Measurements from ENCODE around the gene PCK2. TPM values are rescaled to one million over a fixed set of nuclear protein-coding genes. Genes with fewer than 3 reads are reported as not detected.

Gene PCK2
- total and polyA plus RNA-seq, 2 experiments from 2014 or later = 68.7 to 88.8 TPM

DNA sequence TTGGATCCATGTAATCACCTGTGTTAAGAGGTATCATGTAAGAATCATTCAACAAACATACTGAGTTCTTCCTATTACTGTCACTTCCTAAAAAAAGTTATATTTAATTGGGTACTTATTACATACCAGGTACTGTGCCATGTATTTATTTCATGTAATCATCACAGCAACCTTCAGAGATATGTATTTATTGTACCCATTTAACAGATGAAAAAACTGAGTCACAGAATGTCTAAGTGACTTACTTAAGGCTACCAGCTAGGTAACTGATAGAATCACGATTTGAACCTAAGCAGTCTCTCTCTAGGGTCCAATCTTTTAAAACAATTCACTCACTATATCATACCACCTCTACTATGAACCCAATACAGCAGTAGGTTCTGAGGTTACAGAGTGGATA, 50.3 kb downstream of the PCK2 start:
- TF ChIP-seq EZH2phosphoT487 (IDR thresholded peaks at IDR 0.05; ENCODE audit: low read depth, severe bottlenecking, unreplicated experiment) (no peak), EZH2 (IDR thresholded peaks at IDR 0.05; ENCODE audit: borderline replicate concordance) (no peak)
- TF ChIP-seq, protein P1, sequence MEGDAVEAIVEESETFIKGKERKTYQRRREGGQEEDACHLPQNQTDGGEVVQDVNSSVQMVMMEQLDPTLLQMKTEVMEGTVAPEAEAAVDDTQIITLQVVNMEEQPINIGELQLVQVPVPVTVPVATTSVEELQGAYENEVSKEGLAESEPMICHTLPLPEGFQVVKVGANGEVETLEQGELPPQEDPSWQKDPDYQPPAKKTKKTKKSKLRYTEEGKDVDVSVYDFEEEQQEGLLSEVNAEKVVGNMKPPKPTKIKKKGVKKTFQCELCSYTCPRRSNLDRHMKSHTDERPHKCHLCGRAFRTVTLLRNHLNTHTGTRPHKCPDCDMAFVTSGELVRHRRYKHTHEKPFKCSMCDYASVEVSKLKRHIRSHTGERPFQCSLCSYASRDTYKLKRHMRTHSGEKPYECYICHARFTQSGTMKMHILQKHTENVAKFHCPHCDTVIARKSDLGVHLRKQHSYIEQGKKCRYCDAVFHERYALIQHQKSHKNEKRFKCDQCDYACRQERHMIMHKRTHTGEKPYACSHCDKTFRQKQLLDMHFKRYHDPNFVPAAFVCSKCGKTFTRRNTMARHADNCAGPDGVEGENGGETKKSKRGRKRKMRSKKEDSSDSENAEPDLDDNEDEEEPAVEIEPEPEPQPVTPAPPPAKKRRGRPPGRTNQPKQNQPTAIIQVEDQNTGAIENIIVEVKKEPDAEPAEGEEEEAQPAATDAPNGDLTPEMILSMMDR (IDR thresholded peaks at IDR 0.05; ENCODE audit: poor library complexity) = no peak
- no peak overlapping the region for H3K27ac ChIP-seq

DNA sequence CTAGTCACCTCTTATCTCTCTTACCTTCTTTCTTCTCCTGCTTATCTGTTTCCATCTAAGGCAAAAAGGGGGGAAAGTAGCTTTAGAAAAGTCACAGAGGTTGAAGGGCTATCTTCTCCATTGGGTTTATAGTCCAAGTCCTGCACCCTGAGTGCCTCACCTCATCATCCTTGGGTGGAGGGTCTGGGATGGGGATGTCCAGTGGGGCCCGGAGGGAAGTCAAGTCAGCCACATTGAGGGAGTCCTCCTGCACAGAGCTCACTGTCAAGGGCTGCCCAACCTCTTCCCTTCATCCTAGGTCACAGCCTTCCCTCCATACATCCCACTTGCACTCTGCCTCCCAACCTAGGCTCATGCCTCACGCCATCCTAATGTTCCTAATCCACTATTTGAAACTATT, 51.1 kb downstream of the PCK2 start:
- no peak overlapping the region for H3K4me3 ChIP-seq
- H3K9me3 ChIP-seq (ENCODE audit: low read depth) = no peaks in the 10 kb centered on the region
- peak overlapping the region; percentile 79 for H3K27ac ChIP-seq
- H3K4me1 ChIP-seq (ENCODE audit: insufficient read depth) = peaks cover 15% of the 10 kb centered on the region
- no peaks in the 10 kb centered on the region for H3K27me3 ChIP-seq
- H2AFZ ChIP-seq = no peak overlapping the region
- no peaks in the 10 kb centered on the region for H3K36me3 ChIP-seq (replicated peaks; ENCODE audit: insufficient read depth, low read depth)
- peak overlapping the region; percentile 87 for H3K4me2 ChIP-seq
- peaks cover 6% of the 10 kb centered on the region for H4K20me1 ChIP-seq (ENCODE audit: insufficient read depth, poor library complexity, severe bottlenecking)
- H3K79me2 ChIP-seq = peaks cover 49% of the 10 kb centered on the region
- no peaks in the 10 kb centered on the region for H3K9me2 ChIP-seq (replicated peaks; ENCODE audit: insufficient read depth)
- no peak for DNase-seq (ENCODE audit: low spot score)
- TF ChIP-seq EZH2 (IDR thresholded peaks at IDR 0.05; ENCODE audit: borderline replicate concordance) (no peak), EZH2phosphoT487 (IDR thresholded peaks at IDR 0.05; ENCODE audit: low read depth, severe bottlenecking, unreplicated experiment) (no peak)
- TF ChIP-seq, protein P1 (IDR thresholded peaks at IDR 0.05; ENCODE audit: poor library complexity) = no peak
- 100% methylated on average over 2 of the region's 2 CpGs for WGBS (ENCODE audit: low lambda C conversion rate, missing lambda C conversion rate)

More for the DNA sequence above, 50.3 kb downstream of the PCK2 start:
- H3K27me3 ChIP-seq = no peaks in the 10 kb centered on the region
- no peak overlapping the region for H3K4me2 ChIP-seq
- H3K36me3 ChIP-seq (replicated peaks; ENCODE audit: insufficient read depth, low read depth) = no peaks in the 10 kb centered on the region
- peaks cover 15% of the 10 kb centered on the region for H3K4me1 ChIP-seq (ENCODE audit: insufficient read depth)
- no peaks in the 10 kb centered on the region for H3K9me2 ChIP-seq (replicated peaks; ENCODE audit: insufficient read depth)
- H3K79me2 ChIP-seq = peaks cover 49% of the 10 kb centered on the region
- peaks cover 8% of the 10 kb centered on the region for H4K20me1 ChIP-seq (ENCODE audit: insufficient read depth, poor library complexity, severe bottlenecking)
- no peak for DNase-seq (ENCODE audit: low spot score)
- no peaks in the 10 kb centered on the region for H3K9me3 ChIP-seq (ENCODE audit: low read depth)
- no peak overlapping the region for H3K4me3 ChIP-seq
- no peak overlapping the region for H2AFZ ChIP-seq
- 78% methylated on average over 1 of the region's 1 CpG for WGBS (ENCODE audit: low lambda C conversion rate, missing lambda C conversion rate)

- H4K20me1 ChIP-seq (ENCODE audit: insufficient read depth, poor library complexity, severe bottlenecking) = peaks cover 6% of the 10 kb centered on the region
- no peaks in the 10 kb centered on the region for H3K27me3 ChIP-seq
- H3K27ac ChIP-seq = peak overlapping the region; percentile 79
- no peaks in the 10 kb centered on the region for H3K9me3 ChIP-seq (ENCODE audit: low read depth)
- H2AFZ ChIP-seq = peak overlapping the region; percentile 48
- peak overlapping the region; percentile 87 for H3K4me2 ChIP-seq
- peaks cover 15% of the 10 kb centered on the region for H3K4me1 ChIP-seq (ENCODE audit: insufficient read depth)
- WGBS (ENCODE audit: low lambda C conversion rate, missing lambda C conversion rate) = 36% methylated on average over 9 of the region's 9 CpGs
- H3K9me2 ChIP-seq (replicated peaks; ENCODE audit: insufficient read depth) = no peaks in the 10 kb centered on the region
- peaks cover 47% of the 10 kb centered on the region for H3K79me2 ChIP-seq
- no peak for DNase-seq (ENCODE audit: low spot score)
- H3K36me3 ChIP-seq (replicated peaks; ENCODE audit: insufficient read depth, low read depth) = no peaks in the 10 kb centered on the region
- H3K4me3 ChIP-seq = peak overlapping the region; percentile 56
- TF ChIP-seq, protein P1 (IDR thresholded peaks at IDR 0.05; ENCODE audit: poor library complexity) = no peak
- TF ChIP-seq EZH2phosphoT487 (IDR thresholded peaks at IDR 0.05; ENCODE audit: low read depth, severe bottlenecking, unreplicated experiment) = no peak
- no peak for TF ChIP-seq EZH2 (IDR thresholded peaks at IDR 0.05; ENCODE audit: borderline replicate concordance)
Measured at GRCh38 chr14:24145690-24146452, 51.8 kb downstream of the PCK2 start.
